Lower leg skin (tissue), 4 donors: ENCODE results near the gene HDAC4. TPM values are rescaled to one million over a fixed set of nuclear protein-coding genes. Genes with fewer than 3 reads are reported as not detected.

Source experiments
- DNase-seq, 2 donors: peaks; one replicate each; pipeline ENCODE4 v3.0.0-alpha.2; 2019; ENCODE audit warnings: low spot score in 2 of 2
- H3K4me3 ChIP-seq: fragments of 200-600 bp; sonication (generic); 2 replicates; pipeline ENCODE4 v1.5.1; 2017; ENCODE audit warnings: mild to moderate bottlenecking, low read depth; ENCODE audit not compliant: poor library complexity, severe bottlenecking
- POLR2A ChIP-seq, 2 donors: fragments of 450-650 bp; IDR thresholded peaks; one replicate each; pipeline ENCODE4 v1.6.1; 2016 to 2017; ENCODE audit warnings: antibody characterized with exemption in 2 of 2, mild to moderate bottlenecking in 1 of 2, moderate library complexity in 1 of 2
- WGBS, 2 donors: methylation state at CpG; one replicate each; pipeline ENCODE4 v1.1.5; 2018; 5-methylcytosine and 5-hydroxymethylcytosine counted together
- intact Hi-C: fragments of 100-400 bp; cut with DNase I; formaldehyde crosslinking; loops from one replicate; pipeline ENCODE4 v1.15.0; 2023; ENCODE audit warnings: low total_unique reads
- total RNA-seq, 4 donors: library from RNA; depleted of rRNA; stranded (reverse); fragments of >200 nt; gene quantifications; one replicate each; pipeline ENCODE4 v1.1.0, GENCODE V29; 2016
- TF ChIP-seq, protein P1 (sequence below), 3 donors: fragments of 450-650 bp; IDR thresholded peaks; one replicate each; pipeline ENCODE4 v1.5.1; 2016; ENCODE audit warnings: antibody characterized with exemption in 3 of 3, mild to moderate bottlenecking in 3 of 3, moderate library complexity in 2 of 3

Gene HDAC4
- total RNA-seq, 4 donors from 2014 or later: 27.4 to 85.5 (median 57.9) TPM

DNA sequence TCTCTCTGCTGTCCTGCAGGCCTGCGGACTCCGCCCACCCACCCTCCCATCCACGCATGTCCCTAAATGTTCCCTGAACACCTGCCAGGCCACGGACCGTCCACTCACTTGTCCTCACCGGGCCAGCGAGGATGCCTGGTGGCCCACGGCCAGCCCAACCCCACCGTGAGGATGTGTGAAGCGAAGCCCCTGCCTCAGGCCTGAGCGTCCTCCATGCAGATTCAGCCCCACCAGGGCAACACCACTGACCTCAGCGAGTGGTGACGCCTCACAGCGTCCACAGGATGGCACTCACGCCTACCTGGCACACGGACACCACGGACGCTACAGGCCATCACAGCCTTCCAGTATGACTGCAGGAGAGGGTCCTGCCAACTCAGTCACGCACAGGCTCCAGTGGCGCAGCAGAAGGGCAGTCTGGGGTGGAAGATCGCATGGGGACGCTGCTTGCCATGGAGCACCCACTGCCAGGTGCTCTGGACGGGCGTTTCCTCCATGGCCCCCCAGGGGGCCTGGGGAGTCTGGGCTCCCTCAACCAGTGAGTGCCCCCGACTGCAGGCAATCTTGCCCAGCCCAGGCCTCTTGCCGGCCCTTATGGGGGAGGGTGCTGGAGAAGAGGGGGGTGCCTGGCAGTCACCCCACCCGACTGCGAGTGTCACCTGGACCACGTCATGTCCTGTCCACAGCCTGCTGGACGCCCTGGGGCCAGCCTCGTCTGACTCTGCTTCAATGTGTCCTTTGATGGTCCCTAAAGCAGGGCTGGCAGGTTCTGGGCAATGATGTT is 25.4 kb downstream of the HDAC4 start:
- WGBS, 2 donors: 91 to 93% methylated on average over 9 to 29 of the region's 31 CpGs
- no peak overlapping the region for H3K4me3 ChIP-seq
- intact Hi-C loops: no loop called here
- no peak for TF ChIP-seq POLR2A (IDR thresholded peaks at IDR 0.05)
- TF ChIP-seq, protein P1, sequence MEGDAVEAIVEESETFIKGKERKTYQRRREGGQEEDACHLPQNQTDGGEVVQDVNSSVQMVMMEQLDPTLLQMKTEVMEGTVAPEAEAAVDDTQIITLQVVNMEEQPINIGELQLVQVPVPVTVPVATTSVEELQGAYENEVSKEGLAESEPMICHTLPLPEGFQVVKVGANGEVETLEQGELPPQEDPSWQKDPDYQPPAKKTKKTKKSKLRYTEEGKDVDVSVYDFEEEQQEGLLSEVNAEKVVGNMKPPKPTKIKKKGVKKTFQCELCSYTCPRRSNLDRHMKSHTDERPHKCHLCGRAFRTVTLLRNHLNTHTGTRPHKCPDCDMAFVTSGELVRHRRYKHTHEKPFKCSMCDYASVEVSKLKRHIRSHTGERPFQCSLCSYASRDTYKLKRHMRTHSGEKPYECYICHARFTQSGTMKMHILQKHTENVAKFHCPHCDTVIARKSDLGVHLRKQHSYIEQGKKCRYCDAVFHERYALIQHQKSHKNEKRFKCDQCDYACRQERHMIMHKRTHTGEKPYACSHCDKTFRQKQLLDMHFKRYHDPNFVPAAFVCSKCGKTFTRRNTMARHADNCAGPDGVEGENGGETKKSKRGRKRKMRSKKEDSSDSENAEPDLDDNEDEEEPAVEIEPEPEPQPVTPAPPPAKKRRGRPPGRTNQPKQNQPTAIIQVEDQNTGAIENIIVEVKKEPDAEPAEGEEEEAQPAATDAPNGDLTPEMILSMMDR (IDR thresholded peaks at IDR 0.05): no peak
- peak in 1 of 2 donors; percentile 80 for DNase-seq

DNA sequence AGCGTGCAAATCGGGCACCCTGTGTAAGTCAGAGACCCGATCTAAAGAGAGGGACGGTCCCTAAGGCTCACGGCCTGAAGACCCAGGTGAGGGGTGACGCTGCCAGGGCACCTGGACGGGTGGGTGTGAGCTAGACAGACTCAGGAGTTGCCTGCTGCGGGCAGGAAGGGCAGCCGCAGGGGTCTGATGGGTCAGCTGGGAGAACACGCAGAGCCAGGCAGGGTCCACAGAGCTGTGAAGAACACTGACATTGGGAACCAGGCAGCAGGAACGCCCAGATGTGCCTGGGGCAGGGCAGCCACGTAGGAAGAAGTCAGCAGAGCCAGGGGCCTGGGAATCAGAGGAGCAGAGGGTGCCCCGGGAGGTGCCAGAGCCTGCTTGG is 25.9 kb downstream of the HDAC4 start:
- no peak for DNase-seq
- intact Hi-C loops: no loop called here
- H3K4me3 ChIP-seq: no peak overlapping the region
- 89 to 92% methylated on average over 13 of the region's 13 CpGs for WGBS, 2 donors
- TF ChIP-seq POLR2A (IDR thresholded peaks at IDR 0.05): no peak
- TF ChIP-seq, protein P1 (IDR thresholded peaks at IDR 0.05): no peak

DNA sequence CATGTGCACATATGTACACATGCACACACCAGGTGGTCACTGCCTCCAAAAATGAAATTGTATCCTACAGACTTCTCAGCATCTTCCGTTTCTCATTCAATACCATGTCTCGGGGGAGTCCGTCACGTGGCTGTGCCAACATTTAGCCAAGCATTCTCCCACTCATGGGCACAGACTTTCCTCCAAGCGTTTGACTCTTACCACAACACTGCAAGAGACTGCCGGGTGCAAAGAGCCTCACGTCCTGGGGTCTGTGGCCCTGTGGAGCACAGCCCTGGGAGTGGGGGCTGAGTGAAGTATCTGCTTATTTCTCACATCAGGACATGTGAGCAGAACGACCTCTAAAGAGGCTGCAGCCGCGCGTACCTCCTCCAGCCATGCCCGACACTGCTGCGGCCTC is 28.0 kb downstream of the HDAC4 start:
- no peak for TF ChIP-seq POLR2A (IDR thresholded peaks at IDR 0.05)
- TF ChIP-seq, protein P1 (IDR thresholded peaks at IDR 0.05): no peak
- no peak overlapping the region for H3K4me3 ChIP-seq
- WGBS, 2 donors: 91 to 93% methylated on average over 13 of the region's 13 CpGs
- intact Hi-C loops: no loop called here
- peak in 1 of 2 donors; percentile 63 for DNase-seq

DNA sequence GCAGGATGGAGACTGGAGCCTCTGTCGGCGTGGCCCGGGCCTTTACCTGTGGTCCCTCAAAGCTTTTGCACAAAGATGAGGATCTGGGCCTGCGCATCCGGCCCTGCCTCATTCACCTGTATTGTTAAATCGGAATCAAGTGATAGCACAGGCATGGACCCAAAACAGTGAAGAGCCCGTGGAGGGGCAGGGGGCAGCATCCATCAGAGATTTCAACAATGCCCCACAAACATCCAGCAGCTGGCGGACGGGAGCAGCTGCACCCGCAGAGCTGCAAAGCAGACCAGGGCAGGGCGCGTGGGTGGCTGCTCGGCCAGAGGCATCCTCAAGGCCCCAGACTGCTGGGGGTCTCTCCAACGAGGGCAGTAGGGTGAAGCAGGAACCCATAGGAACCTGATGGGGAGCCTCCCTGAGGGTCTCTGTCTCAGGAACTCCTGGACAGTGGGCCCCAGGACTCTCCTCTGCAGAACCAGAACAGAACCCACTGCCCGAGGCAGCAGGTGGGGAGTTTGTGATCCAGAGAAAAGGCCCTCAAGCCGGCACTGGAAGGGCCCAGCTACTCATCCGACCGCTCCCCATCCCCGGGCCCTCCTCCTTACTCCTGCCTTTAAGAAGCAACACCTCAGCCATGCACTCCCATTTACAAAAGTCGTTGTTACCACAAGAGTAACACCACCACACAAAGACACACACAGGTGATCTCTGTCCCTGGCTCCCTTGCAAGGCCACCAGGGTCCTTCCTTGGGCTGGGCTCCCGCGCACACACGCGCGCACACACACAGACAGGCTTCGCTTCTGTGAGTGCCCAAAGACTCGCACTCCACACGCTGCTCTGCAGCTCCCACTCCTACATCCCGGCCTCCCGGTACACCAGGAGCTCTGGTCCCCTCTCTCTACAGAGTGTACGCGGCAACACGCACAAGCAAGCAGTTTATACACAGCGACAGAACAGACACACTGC is 28.8 kb downstream of the HDAC4 start:
- peak in 1 of 2 donors; percentile 78 for DNase-seq

DNA sequence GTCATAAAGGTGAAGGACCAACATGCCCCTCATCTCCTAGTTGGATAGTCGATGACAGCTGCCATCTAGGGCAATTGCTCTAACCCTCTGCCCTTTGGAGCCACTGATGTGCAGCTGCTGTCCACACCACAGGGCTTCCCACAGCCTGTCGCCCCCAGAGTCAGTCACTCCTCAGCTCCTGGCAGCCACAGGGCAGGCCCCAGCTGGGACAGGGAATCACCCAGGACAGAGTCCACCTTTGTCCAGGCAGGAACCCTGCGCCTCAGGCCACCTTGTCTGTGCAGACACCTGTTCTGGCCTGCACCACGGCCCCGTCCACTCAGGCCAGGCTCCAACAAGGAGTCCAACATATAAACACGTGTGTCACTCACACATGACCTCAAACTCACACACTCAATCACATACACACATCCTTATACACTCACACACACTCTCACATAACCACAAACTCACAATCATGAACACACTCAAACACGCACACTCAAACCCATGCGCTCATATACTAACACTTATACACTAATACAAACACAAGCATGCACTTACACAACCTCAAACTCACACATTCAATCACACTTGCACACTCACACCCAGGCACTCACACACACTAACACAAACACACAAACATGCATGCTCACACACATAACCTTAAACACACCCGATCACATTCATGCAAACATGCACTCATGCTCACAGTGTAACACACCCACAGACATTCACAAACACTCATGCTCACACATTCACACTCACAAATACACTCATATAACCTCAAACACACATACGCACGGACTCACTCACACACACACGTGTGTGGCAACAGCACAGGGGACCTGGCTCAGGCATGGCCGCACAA is 29.7 kb downstream of the HDAC4 start:
- WGBS, 2 donors: 97 to 98% methylated on average over 13 of the region's 13 CpGs
- TF ChIP-seq, protein P1 (IDR thresholded peaks at IDR 0.05): no peak
- TF ChIP-seq POLR2A (IDR thresholded peaks at IDR 0.05): no peak
- DNase-seq: peak in 1 of 2 donors; percentile 69
- intact Hi-C loops: no loop called here
- no peak overlapping the region for H3K4me3 ChIP-seq

More for the DNA sequence above, 28.8 kb downstream of the HDAC4 start:
- H3K4me3 ChIP-seq: no peak overlapping the region
- intact Hi-C loops: no loop called here
- 93% methylated on average over 34 of the region's 34 CpGs for WGBS, 2 donors
- TF ChIP-seq, protein P1 (IDR thresholded peaks at IDR 0.05): no peak
- no peak for TF ChIP-seq POLR2A (IDR thresholded peaks at IDR 0.05)
